HG03439 (cell line): ENCODE results near the gene VRK3.
"Not testable (repeated sequence)": the region's sequence is repeated elsewhere in the genome, so short reads cannot be mapped to it uniquely, and the experiment has no call there.

Source experiments
- ATAC-seq: cut with Tn5 transposase; IDR thresholded peaks from one replicate; pipeline ENCODE4 v1.9.1; 2021; ENCODE audit warnings: mild to moderate bottlenecking, moderate library complexity; ENCODE audit not compliant: unreplicated experiment

Gene VRK3

GRCh38 chr19:50025022-50025793, at the start of gene VRK3:
Gene VRK3 (minus strand): TSS chr19:50025372. CDS start chr19:50016162, 9,210 bp downstream.
- peak; percentile 84 for ATAC-seq

GRCh38 chr19:50068382-50068781, 43.2 kb upstream of the VRK3 start:
- ATAC-seq, result not testable (repeated sequence)

- no peak for ATAC-seq
These were observed 42.4 kb upstream of the VRK3 start for GRCh38 chr19:50067575-50067974.

- no peak for ATAC-seq
These were observed 40.8 kb upstream of the VRK3 start for GRCh38 chr19:50065938-50066337.

- no peak for ATAC-seq
These were observed 36.5 kb upstream of the VRK3 start for GRCh38 chr19:50061650-50062049.

GRCh38 chr19:50060107-50060506, 34.9 kb upstream of the VRK3 start:
- no peak for ATAC-seq

GRCh38 chr19:50059045-50059444, 33.9 kb upstream of the VRK3 start:
- ATAC-seq, result no peak

GRCh38 chr19:50058425-50058824, 33.3 kb upstream of the VRK3 start:
- no peak for ATAC-seq

- ATAC-seq, result no peak
These were observed 27.9 kb upstream of the VRK3 start for GRCh38 chr19:50053119-50053518.

- ATAC-seq, result no peak
These were observed 26.8 kb upstream of the VRK3 start for GRCh38 chr19:50051964-50052363.

- not testable (repeated sequence) for ATAC-seq
These were observed 26.2 kb upstream of the VRK3 start for GRCh38 chr19:50051228-50051895.

- no peak for ATAC-seq
These were observed 25.4 kb upstream of the VRK3 start for GRCh38 chr19:50050406-50051227.

- no peak for ATAC-seq
These were observed 22.5 kb upstream of the VRK3 start for GRCh38 chr19:50047671-50048070.

- ATAC-seq, result no peak
These were observed 21.7 kb upstream of the VRK3 start for GRCh38 chr19:50046649-50047503.

GRCh38 chr19:50044922-50045321, 19.8 kb upstream of the VRK3 start:
- no peak for ATAC-seq

GRCh38 chr19:50043967-50044366, 18.8 kb upstream of the VRK3 start:
- ATAC-seq, result no peak

- no peak for ATAC-seq
These were observed 17.3 kb upstream of the VRK3 start for GRCh38 chr19:50042363-50043024.

- ATAC-seq, result no peak
These were observed 15.8 kb upstream of the VRK3 start for GRCh38 chr19:50040967-50041366.

GRCh38 chr19:50039968-50040367, 14.8 kb upstream of the VRK3 start:
- ATAC-seq, result no peak

- ATAC-seq, result no peak
These were observed 11.7 kb upstream of the VRK3 start for GRCh38 chr19:50036908-50037307.
